Erythroblast (primary cell): ENCODE results near the gene CHST6.

Experiments
- GATA1 ChIP-seq: IDR thresholded peaks from 2 replicates; pipeline ENCODE4 v1.6.1; 2011; ENCODE audit warnings: low read depth, mild to moderate bottlenecking, control low read depth, low read length, moderate library complexity
- POLR2A ChIP-seq: IDR thresholded peaks from 2 replicates; pipeline ENCODE4 v1.6.1; 2011; ENCODE audit warnings: mild to moderate bottlenecking, low read length

DNA sequence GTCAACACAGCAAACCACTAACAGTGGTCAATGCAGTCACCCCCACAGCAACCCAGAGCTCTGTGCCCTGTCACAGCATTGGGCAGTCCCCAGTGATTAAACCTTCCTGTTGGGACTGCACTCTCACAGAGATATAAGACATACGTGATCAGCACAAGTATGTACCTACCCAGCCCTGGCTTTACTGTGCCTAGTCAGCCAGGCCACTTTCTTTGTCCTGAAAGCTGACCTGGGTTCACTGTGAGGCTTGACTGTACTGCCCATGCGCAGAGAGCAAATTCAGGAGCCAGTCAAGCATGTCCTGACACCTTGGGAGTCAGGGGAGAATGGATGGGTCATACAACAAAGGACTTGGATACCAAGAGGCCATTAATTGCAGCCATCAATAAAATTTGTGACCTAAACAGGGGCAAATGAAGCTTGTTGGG is 19.8 kb downstream of the CHST6 start:
- TF ChIP-seq POLR2A (no peak), GATA1 (no peak)
